HG02938 (cell line): Measurements from ENCODE around the gene RPL7A.
"Not testable (repeated sequence)": the region's sequence is repeated elsewhere in the genome, so short reads cannot be mapped to it uniquely, and the experiment has no call there.

Source experiments
- ATAC-seq: cut with Tn5 transposase; IDR thresholded peaks from one replicate; pipeline ENCODE4 v1.9.1; 2021; ENCODE audit warnings: mild to moderate bottlenecking, moderate library complexity; ENCODE audit not compliant: unreplicated experiment

RPL7A gene

DNA sequence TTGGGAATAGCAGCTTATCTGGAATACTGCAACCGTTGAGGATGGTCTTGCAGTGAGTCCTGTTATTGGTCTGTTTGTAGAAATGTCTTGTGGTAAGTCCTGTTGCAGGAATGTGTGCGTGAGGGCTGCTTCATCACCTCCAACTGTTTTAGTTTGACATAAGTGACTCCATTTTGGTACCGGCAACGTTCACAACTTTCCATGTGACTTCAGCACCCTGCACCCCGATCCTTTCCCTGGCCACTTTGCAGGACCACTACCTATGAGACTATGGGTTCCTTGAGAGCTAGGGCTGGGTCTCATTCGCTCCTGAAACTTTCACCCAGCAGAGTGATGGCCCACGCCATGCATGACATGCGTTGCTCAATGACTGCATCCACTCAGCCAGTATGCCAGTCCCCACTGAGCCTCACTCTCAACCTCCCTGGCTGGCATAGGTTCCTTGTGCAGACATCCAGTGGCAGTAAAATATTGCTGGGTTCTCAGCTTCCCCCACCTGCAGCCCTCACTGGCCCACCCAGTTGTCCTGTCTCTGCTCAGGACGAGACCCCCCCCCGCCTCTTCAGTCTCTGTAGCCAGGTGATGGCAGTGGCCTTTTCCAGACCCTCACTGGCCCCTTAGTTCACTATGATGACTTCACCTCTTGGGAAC, 20.1 kb upstream of the RPL7A start:
- no peak for ATAC-seq

DNA sequence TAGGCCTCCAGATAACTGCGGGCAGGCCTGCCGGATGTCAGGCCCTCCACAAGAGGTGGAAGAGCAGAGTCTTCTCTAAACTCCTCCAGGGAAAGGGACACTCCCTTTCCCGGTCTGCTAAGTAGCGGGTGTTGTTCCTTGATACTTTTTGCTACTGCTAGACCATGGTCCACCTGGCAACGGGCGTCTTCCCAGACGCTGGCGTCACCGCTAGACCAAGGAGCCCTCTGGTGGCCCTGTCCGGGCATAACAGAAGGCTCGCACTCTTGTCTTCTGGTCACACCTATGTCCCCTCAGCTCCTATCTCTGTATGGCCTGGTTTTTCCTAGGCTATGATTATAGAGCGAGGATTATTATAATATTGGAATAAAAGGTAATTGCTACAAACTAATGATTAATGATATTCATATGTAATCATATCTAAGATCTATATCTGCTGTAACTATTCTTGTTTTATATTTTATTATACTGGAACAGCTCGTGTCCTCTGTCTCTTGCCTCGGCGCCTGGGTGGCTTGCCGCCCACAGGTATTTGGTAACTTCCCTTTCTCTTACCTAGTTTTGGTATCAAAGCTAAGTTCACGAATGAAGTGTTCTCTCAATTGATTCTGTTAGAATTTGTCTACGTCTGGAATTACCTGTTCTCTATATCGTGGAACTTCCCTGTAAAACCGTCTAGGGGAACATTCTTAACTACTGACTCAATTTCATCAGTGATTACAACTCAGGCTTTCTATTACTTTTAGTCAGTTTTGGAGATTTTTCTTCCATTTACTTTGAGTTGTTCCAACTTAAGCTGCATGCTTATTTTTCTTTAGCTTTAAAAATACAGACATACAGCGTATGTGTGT, 18.5 kb upstream of the RPL7A start:
- not testable (repeated sequence) for ATAC-seq

DNA sequence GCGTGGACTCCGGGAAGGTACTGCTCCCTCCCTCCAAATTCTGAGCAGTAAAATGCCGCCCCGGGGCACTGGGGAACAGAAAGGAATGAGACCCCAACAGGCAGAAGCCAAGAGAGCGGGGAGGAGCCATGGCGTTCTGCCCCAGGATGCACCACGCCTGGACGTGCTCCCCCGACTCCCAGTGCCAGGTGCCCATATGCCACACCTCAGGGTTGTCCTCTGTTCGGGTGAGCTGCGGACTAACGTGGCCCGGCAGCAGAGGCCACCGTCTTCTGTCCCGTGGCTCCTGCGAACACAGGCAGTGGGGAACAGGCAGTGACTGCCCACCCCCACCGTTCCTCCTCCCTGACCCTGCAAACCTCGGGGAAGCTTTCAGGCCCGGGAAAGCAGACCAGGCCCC, 16.8 kb upstream of the RPL7A start:
- no peak for ATAC-seq

- no peak for ATAC-seq
Observed at GRCh38 chr9:133331641-133332380, 16.2 kb upstream of the RPL7A start.

GRCh38 chr9:133332381-133332730, 15.7 kb upstream of the RPL7A start:
- ATAC-seq, result no peak

GRCh38 chr9:133333011-133333410, 15.0 kb upstream of the RPL7A start:
- no peak for ATAC-seq

DNA sequence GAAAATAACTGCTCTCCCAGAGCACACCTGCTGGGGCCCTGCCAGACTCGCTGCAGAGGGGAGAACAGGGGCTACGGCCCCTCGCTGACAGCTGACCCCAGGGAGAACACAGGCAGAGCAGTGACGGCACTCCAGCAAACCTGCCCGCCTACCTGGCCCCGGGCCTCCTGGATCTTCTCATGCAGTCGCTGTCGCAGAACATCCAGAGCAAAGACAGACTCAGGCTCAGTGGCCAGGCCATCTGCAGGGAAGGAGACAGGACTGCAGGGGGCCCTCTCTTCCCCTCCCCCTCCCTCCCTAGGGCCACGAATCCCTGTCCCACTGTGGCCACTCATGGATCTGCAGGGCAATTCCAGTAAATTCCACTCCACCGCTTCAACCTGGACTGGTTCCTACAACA, 14.5 kb upstream of the RPL7A start:
- no peak for ATAC-seq

- ATAC-seq, result no peak
Observed at GRCh38 chr9:133334161-133334560, 13.9 kb upstream of the RPL7A start.

GRCh38 chr9:133334888-133335287, 13.1 kb upstream of the RPL7A start:
- not testable (repeated sequence) for ATAC-seq

GRCh38 chr9:133335924-133336811, 11.8 kb upstream of the RPL7A start, which contains the start of gene SURF6:
TSS of gene SURF6 (minus strand) at chr9:133336188. CDS start at chr9:133336132, 56 bp downstream.
- peak; percentile 76 for ATAC-seq

DNA sequence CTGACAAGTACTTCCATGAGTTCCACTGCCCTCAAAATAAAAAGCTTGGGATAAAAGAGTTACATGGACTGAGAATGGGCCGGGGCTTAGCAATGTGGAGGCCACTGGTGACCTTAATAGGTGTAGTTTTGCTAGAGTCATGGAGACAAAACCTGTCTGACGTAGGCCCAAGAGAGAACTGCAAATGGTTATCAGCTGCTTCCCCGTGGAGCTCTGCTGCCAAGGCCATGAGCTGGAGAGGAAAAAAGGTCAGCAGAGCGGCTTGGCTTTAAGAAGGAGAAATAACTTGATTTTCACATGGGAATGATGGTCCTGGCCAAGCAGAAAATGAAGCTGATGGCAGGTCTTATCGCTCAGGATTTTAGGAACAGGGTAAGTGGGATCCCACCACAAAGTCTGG, 8.4 kb upstream of the RPL7A start:
- ATAC-seq, result no peak

- no peak for ATAC-seq
Observed at GRCh38 chr9:133340256-133340655, 7.8 kb upstream of the RPL7A start.

GRCh38 chr9:133340916-133341315, 7.1 kb upstream of the RPL7A start:
- no peak for ATAC-seq

GRCh38 chr9:133341369-133342068, 6.5 kb upstream of the RPL7A start:
- ATAC-seq, result no peak

- ATAC-seq, result no peak
Observed at GRCh38 chr9:133342069-133342406, 6.0 kb upstream of the RPL7A start.

GRCh38 chr9:133342570-133342969, 5.4 kb upstream of the RPL7A start:
- no peak for ATAC-seq

DNA sequence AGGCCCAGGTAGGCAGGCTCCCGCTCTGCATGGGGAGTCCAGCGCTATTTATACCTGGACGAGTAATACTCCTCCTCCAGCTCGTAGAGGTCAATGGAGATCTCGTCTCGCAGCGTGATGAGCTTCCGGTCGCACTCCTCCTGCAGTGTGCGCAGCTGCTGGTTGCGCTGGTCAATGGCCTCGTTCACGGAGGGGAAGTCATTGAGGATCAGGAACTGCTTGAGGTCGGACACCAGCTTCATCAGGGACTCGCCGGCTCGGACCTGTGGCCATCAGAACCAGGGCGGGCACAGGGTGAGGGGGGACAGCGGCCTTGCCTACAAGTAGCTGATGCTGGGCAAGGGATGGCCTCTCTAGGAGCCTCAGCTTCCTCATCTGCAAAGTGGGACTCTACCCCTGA, 3.9 kb upstream of the RPL7A start:
- ATAC-seq, result no peak

DNA sequence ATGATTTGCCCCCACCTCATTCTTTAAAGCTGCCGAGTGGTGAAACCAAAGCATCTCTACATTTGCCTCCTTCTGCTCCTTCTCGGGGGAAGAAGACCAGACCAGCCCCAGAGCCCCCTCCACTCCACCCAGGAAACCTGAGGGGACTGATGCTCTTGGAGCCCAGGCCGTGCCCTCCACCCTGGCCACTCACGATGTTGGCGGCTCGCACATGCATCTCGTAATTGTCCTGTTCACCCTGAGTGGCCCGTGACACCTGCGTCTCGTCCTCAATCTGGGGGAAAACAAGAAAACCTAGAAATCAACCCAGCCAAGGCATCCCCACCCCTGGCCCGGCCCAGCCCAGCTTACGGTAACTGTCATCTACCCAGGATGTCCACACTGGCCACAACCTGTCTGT, 3.0 kb upstream of the RPL7A start:
- no peak for ATAC-seq

- ATAC-seq, result no peak
Observed at GRCh38 chr9:133345596-133345995, 2.4 kb upstream of the RPL7A start.
